ENCODE measurements around the gene CMTM7. TPM values are rescaled to one million over a fixed set of nuclear protein-coding genes. Genes with fewer than 3 reads are reported as not detected.
"Not testable (repeated sequence)": the region's sequence is repeated elsewhere in the genome, so short reads cannot be mapped to it uniquely, and the experiment has no call there.

The CMTM7 gene
- total RNA-seq, 4 donors from 2014 or later = 14.8 to 24.7 (median 22.0) TPM

DNA sequence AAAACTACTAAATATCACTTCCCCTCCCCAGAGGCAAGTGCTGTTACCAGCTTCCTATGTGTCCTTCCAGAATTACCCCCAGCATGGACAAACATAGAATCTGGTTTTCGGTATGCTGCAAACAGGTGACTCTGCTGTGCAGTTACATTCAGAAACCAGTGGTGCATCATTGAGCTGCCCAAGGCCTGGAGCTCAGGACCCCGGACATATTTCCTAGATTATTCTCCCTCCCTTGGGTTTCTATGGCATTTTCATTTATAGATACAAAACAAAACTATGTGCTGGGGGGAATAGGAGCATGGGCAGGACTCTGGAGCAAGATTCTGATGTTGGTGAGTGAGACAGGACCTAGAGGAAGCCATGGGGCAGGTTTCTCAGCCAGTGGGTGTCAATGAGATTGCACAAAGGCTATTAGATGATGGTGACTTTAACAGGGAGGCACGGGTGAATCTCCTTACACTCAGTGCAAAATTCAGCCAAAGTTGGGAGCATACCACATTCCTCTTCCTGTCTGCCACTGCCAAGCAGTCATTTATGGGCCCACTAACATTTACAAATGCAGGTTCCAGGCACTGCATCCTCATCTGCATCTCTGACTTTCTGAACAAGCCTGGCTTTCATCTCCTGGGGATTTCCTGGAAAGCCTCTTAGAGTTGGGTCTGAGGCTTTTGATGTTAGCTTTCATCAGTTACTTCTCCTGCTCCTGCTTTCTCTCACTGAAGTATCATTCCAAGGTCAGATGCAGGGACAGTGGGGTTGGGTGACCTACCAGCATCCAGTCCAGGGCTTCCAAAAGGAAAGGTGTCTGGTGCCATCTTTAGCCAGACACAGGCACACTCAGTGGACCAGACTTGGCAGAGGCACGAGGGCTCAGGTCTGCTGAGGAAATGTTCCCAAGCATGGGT lies 44.5 kb downstream of the CMTM7 start:
- peaks cover 11 to 16% of the 10 kb centered on the region in 2 donors for H3K4me1 ChIP-seq
- TF ChIP-seq, protein P1, sequence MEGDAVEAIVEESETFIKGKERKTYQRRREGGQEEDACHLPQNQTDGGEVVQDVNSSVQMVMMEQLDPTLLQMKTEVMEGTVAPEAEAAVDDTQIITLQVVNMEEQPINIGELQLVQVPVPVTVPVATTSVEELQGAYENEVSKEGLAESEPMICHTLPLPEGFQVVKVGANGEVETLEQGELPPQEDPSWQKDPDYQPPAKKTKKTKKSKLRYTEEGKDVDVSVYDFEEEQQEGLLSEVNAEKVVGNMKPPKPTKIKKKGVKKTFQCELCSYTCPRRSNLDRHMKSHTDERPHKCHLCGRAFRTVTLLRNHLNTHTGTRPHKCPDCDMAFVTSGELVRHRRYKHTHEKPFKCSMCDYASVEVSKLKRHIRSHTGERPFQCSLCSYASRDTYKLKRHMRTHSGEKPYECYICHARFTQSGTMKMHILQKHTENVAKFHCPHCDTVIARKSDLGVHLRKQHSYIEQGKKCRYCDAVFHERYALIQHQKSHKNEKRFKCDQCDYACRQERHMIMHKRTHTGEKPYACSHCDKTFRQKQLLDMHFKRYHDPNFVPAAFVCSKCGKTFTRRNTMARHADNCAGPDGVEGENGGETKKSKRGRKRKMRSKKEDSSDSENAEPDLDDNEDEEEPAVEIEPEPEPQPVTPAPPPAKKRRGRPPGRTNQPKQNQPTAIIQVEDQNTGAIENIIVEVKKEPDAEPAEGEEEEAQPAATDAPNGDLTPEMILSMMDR (IDR thresholded peaks at IDR 0.05) = no peak
- TF ChIP-seq POLR2A (IDR thresholded peaks at IDR 0.05) = no peak
- DNase-seq = no peak
- intact Hi-C loops (cut with DNase I) = no loop called here
- no peaks in the 10 kb centered on the region for H3K9me3 ChIP-seq
- H3K36me3 ChIP-seq = no peaks in the 10 kb centered on the region
- H3K4me3 ChIP-seq (replicated peaks in 1 of 3) = no peak overlapping the region
- 63 to 77% methylated on average over 3 to 4 of the region's 4 CpGs for WGBS, 2 donors
- no peak overlapping the region for H3K27ac ChIP-seq
- H3K27me3 ChIP-seq = no peaks in the 10 kb centered on the region

DNA sequence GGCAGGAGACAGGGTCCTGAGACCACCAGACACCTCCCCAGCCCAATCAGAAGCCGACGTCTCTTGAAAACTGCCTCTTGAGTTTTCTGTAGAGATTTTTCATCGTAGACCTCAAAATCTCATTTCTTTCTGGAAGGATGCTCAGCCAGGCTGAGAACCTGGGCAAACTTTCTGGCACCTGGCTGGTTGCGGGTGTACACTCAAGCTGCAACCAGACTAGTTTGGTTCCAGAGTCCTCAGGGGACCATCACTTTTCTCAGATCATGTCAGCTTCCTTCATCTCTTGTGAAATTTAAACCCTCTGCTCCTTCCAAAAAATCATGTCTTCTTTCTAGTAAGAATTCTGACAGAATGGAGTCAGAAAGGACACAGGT lies 45.1 kb downstream of the CMTM7 start:
- no peaks in the 10 kb centered on the region for H3K36me3 ChIP-seq

DNA sequence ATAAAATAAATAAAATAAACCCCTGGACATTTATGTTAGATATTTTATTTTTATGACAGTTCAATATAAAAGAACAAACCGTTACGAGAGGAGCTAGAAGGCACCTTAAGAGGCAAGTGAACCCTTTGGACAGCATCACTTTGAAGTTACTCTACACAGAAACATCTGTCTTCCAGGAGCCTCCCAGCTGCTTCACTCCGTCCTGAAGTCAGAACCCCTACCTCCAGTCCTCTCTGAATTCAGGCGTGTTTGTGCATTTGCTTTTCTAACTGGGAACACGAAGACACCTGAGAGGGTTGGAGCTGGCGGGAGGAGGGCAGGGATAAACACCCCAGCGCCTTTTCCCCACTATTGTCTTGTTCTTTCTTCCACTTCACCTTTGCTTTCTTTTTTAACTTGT lies 46.2 kb downstream of the CMTM7 start:
- WGBS, 2 donors = 90 to 91% methylated on average over 7 of the region's 7 CpGs

More for the DNA sequence above, 45.1 kb downstream of the CMTM7 start:
- no peaks in the 10 kb centered on the region for H3K27me3 ChIP-seq
- no peak overlapping the region for H3K27ac ChIP-seq
- TF ChIP-seq, protein P1 (IDR thresholded peaks at IDR 0.05) = no peak
- TF ChIP-seq POLR2A (IDR thresholded peaks at IDR 0.05) = no peak
- DNase-seq = no peak
- intact Hi-C loops (cut with DNase I) = no loop called here
- no peaks in the 10 kb centered on the region for H3K9me3 ChIP-seq
- peaks cover 14 to 18% of the 10 kb centered on the region in 2 donors for H3K4me1 ChIP-seq
- H3K4me3 ChIP-seq (replicated peaks in 1 of 3) = no peak overlapping the region
- WGBS, 2 donors = 95 to 98% methylated on average over 4 of the region's 4 CpGs

DNA sequence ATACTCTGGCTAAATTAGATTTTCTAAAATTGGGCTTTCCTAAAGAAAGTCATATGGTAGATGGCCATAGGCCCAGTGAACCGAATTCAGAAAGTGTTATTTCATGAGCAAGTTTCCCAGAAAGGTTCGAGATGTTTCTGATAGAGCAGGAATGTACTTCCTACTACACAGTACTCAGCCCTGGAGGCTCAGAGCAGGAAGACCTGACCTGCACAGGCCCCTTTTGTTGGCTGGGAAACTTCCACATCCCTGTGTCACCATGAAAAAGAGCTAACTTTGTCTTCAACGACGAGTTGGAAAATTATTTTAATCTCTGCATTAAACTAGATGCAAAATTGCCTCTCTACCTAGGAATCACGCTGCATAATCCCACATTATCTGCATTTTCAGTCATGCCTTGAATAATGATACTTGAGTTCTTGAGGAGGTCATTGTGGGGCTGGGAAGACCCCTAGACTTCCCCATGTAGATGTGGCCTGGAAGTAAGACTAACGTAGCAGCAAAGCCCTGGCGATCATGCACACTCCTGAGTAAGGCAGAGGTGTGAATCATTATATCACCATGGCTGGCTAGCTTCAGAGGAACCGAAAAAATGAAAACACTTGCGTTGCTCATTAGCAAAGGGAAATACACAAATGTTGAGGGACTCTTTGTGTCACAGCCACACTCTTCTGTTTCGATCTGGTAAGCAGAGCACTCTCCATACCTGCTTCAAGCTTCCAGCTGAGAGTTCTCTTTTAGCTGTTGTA lies 47.1 kb downstream of the CMTM7 start:
- Histone ChIP-seq H3K27ac (peak overlapping the region in 1 of 3 donors; percentile 15), H3K36me3 (no peaks in the 10 kb centered on the region), H3K4me3 (replicated peaks in 1 of 3) (no peak overlapping the region), H3K9me3 (no peaks in the 10 kb centered on the region), H3K4me1 (peaks cover 14 to 18% of the 10 kb centered on the region in 2 donors), H3K27me3 (no peaks in the 10 kb centered on the region)
- 63 to 67% methylated on average over 10 of the region's 10 CpGs for WGBS, 2 donors
- intact Hi-C loops (cut with DNase I) = no loop called here
- TF ChIP-seq, protein P1 (IDR thresholded peaks at IDR 0.05) = no peak
- TF ChIP-seq POLR2A (IDR thresholded peaks at IDR 0.05) = no peak
- no peak for DNase-seq

More for the DNA sequence above, 46.2 kb downstream of the CMTM7 start:
- TF ChIP-seq, protein P1 (IDR thresholded peaks at IDR 0.05) = no peak
- Histone ChIP-seq H3K36me3 (no peaks in the 10 kb centered on the region), H3K4me3 (replicated peaks in 1 of 3) (no peak overlapping the region), H3K27ac (no peak overlapping the region), H3K27me3 (no peaks in the 10 kb centered on the region), H3K9me3 (no peaks in the 10 kb centered on the region), H3K4me1 (peaks cover 14 to 18% of the 10 kb centered on the region in 2 donors)
- intact Hi-C loops (cut with DNase I) = no loop called here
- no peak for DNase-seq

DNA sequence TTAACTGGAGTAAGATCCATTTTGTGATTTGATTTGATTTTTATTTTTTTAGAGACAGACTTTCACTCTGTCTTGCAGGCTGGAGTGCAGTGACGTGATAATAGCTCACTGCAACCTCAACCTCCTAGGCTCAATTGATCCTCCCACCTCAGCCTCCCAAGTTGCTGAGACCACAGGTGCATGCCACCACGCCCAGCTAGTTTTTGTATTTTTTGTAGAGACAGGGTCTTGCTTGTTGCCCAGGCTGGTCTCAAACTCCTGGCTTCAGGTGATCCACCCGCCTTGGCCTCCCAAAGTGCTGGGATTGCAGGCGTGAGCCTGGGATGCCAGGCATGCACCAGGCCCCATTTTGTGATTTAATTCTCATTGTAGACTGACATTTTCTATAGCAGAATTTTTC lies 47.8 kb downstream of the CMTM7 start:
- H3K27me3 ChIP-seq; H3K36me3 ChIP-seq; H3K4me3 ChIP-seq (replicated peaks in 1 of 3); H3K27ac ChIP-seq; H3K9me3 ChIP-seq; DNase-seq; intact Hi-C loops (cut with DNase I): not testable (repeated sequence)
- WGBS, 2 donors = 95 to 98% methylated on average over 4 of the region's 4 CpGs
- H3K4me1 ChIP-seq = peaks cover 14 to 18% of the 10 kb centered on the region in 2 donors

Measured in thyroid gland (tissue), 4 donors.